CD4-positive, alpha-beta memory T cell (primary cell): ENCODE results near the gene SLC27A5. TPM values are rescaled to one million over a fixed set of nuclear protein-coding genes. Genes with fewer than 3 reads are reported as not detected.

Experiments used
- CTCF ChIA-PET: fragments of 350-600 bp; sonication (Branson Sonifier 250); formaldehyde crosslinking; loops from one replicate; lab custom pipeline; 2021; ENCODE audit warnings: inconsistent platforms; ENCODE audit not compliant: partially characterized antibody; lab: Charles Lee
- POLR2A ChIA-PET: fragments of 350-600 bp; sonication (Branson Sonifier 250); formaldehyde crosslinking; loops from one replicate; lab custom pipeline; 2021; ENCODE audit not compliant: partially characterized antibody; lab: Charles Lee
- DNase-seq, 5 donors: peaks; one replicate each; pipeline versions ENCODE4 v3.0.0 to v3.0.0-alpha.2; 2020 to 2022; ENCODE audit warnings: mixed read lengths in 1 of 5
- H3K27ac ChIP-seq: one replicate; pipeline ENCODE4 v1.7.0; 2013; ENCODE audit warnings: low read depth, low read length
- H3K27me3 ChIP-seq: 2 replicates; pipeline ENCODE4 v1.7.0; 2013; ENCODE audit warnings: mild to moderate bottlenecking, low read length, moderate library complexity; ENCODE audit not compliant: insufficient read depth
- H3K36me3 ChIP-seq: 2 replicates; pipeline ENCODE4 v1.7.0; 2013; ENCODE audit warnings: mild to moderate bottlenecking, low read length, moderate library complexity; ENCODE audit not compliant: insufficient read depth
- H3K4me1 ChIP-seq: 2 replicates; pipeline ENCODE4 v1.7.0; 2013; ENCODE audit warnings: mild to moderate bottlenecking, low read length, moderate library complexity; ENCODE audit not compliant: insufficient read depth
- H3K4me3 ChIP-seq, 2 donors: one replicate each; pipeline ENCODE4 v1.7.0; 2013; ENCODE audit warnings: low read length in 2 of 2, mild to moderate bottlenecking in 1 of 2
- H3K9me3 ChIP-seq, 2 donors: one replicate each; pipeline ENCODE4 v1.7.0; 2013; ENCODE audit warnings: low read length in 2 of 2, control low read depth in 1 of 2; ENCODE audit not compliant: control insufficient read depth in 1 of 2
- H3K27ac Mint-ChIP-seq, 7 donors: one replicate each; pipeline ENCODE4 v1.8.0; 2020 to 2021; ENCODE audit warnings: mixed read lengths in 7 of 7, mild to moderate bottlenecking in 6 of 7, inconsistent platforms in 3 of 7, moderate library complexity in 3 of 7
- H3K27me3 Mint-ChIP-seq, 2 donors: one replicate each; pipeline ENCODE4 v1.8.0; 2020 to 2021; ENCODE audit warnings: mixed read lengths in 2 of 2
- H3K36me3 Mint-ChIP-seq, 2 donors: one replicate each; pipeline ENCODE4 v1.8.0; 2020 to 2021; ENCODE audit warnings: mixed read lengths in 2 of 2, inconsistent platforms in 1 of 2, mild to moderate bottlenecking in 1 of 2
- H3K4me1 Mint-ChIP-seq, 4 donors: one replicate each; pipeline ENCODE4 v1.8.0; 2020 to 2021; ENCODE audit warnings: mixed read lengths in 4 of 4, mild to moderate bottlenecking in 1 of 4
- H3K4me3 Mint-ChIP-seq, 8 donors: one replicate each; pipeline ENCODE4 v1.8.0; 2020 to 2021; ENCODE audit warnings: mixed read lengths in 8 of 8, mild to moderate bottlenecking in 7 of 8, moderate library complexity in 6 of 8, inconsistent platforms in 3 of 8
- H3K9me3 Mint-ChIP-seq, 8 donors: one replicate each; pipeline ENCODE4 v1.8.0; 2020 to 2021; ENCODE audit warnings: mixed read lengths in 8 of 8, mild to moderate bottlenecking in 5 of 8, inconsistent platforms in 3 of 8, moderate library complexity in 1 of 8
- intact Hi-C: fragments of 100-400 bp; cut with micrococcal nuclease; formaldehyde crosslinking; loops from one replicate; pipeline ENCODE4 v1.15.1; 2023
- polyA plus RNA-seq, 2 donors: library from polyadenylated mRNA; unstranded; fragments of 300-500 nt; fragmentation: Illumina TruSeq; gene quantifications; one replicate each; pipeline ENCODE4 v1.2.3, GENCODE V29; 2021
- total RNA-seq, 2 experiments: library from RNA; stranded (reverse); gene quantifications; one replicate each; pipeline ENCODE4 v1.2.3, GENCODE V29; 2021

The SLC27A5 gene
- total and polyA plus RNA-seq, 4 experiments from 2014 or later, result 10.5 to 23.6 (median 14.1) TPM

GRCh38 chr19:58476498-58477015 is 35.2 kb downstream of the SLC27A5 start:
- POLR2A ChIA-PET, result interaction anchor here (1.0 to 1.9 kb wide), 6 partner anchors 20 to 114 kb away, joined by 3 to 11 read pairs (median 4); partner anchors contain the start of genes RPS5, SLC27A5, TRIM28 and ZNF324B
- intact Hi-C loops, result loop anchor here (1.0 to 5.0 kb wide), 7 partner anchors 23 to 249 kb away; partner anchors contain the start of genes ERVK3-1, MZF1, ZBTB45 and ZNF132
- DNase-seq, result no peak
- no peaks in the 10 kb centered on the region for H3K27me3 Mint-ChIP-seq
- peak overlapping the region; percentile 92 to 100 (median 99) for H3K27ac Mint-ChIP-seq
- peaks cover 4% of the 10 kb centered on the region for H3K36me3 ChIP-seq
- no peaks in the 10 kb centered on the region for H3K9me3 Mint-ChIP-seq
- peak overlapping the region; percentile 86 to 98 (median 96) for H3K4me3 Mint-ChIP-seq
- H3K9me3 ChIP-seq, result no peaks in the 10 kb centered on the region
- H3K4me1 ChIP-seq, result peaks cover 17% of the 10 kb centered on the region
- peaks cover 9 to 33% (median 19%) of the 10 kb centered on the region in 4 donors for H3K4me1 Mint-ChIP-seq
- H3K4me3 ChIP-seq, result peak overlapping the region; percentile 57 to 94
- CTCF ChIA-PET, result interaction anchor here (1.0 to 1.8 kb wide), 2 partner anchors 38 to 104 kb away, joined by 3 to 6 read pairs; no protein-coding TSS in a partner anchor
- peaks cover 4 to 24% of the 10 kb centered on the region in 2 donors for H3K36me3 Mint-ChIP-seq
- H3K27me3 ChIP-seq, result no peaks in the 10 kb centered on the region
- peak overlapping the region; percentile 90 for H3K27ac ChIP-seq

DNA sequence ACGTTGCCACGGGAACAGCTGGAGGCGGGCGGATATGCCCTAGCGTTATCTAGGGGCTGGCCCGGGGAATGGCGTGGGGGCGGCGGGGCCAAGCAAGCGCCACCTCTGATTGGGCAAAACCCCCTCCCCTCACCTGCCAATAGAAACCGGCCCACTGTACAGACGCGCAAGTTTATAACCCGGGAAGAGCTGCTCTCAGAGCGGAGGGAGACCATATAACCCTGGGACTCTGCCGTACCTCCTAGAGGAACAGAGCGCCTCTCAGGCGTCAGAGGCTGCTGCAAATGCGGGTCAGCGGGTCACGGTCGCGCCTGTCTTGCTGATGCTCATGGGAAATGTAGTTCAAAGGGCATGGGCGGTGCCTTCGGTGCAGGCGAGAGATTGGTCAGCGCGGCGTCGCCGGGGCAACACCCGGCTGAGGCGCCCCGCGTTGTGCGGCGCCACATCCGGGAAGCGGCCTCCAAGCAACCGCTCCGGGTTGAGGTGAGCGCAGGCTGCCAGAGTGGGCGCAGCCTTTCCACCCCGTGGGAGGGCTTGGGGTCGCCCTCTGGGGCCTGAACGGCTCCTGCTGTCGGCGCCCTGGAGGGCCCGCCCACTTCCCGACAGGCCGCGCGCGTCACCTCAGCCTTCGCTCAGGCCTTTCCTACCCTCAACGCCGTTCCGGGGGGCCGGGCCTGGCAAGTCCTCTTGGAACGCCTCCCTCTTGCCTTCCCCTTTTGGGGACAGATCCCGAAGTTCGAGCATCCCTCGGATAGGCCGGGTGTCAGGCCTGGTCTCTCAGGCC is 35.9 kb downstream of the SLC27A5 start, which contains the start of gene ZNF446:
Gene ZNF446, plus strand, starts transcription at position 639 of the 784 bp plus-strand sequence. CDS start 867 bp downstream, outside the sequence.
- Mint-ChIP-seq H3K36me3 (peaks cover 4 to 21% of the 10 kb centered on the region in 2 donors), H3K9me3 (no peaks in the 10 kb centered on the region), H3K27me3 (no peaks in the 10 kb centered on the region), H3K4me3 (peak within 1 kb of the TSS; percentile 91 to 98 (median 96)), H3K4me1 (peaks cover 9 to 33% (median 19%) of the 10 kb centered on the region in 4 donors), H3K27ac (peak within 1 kb of the TSS; percentile 97 to 100 (median 99))
- intact Hi-C loops, result loop anchor here (1.0 to 5.0 kb wide), 13 partner anchors 10 to 293 kb away; partner anchors contain the start of genes ERVK3-1, MZF1, ZBTB45 and ZNF132
- Histone ChIP-seq H3K4me1 (peaks cover 17% of the 10 kb centered on the region), H3K36me3 (peaks cover 5% of the 10 kb centered on the region), H3K27ac (peak within 1 kb of the TSS; percentile 90), H3K4me3 (peak within 1 kb of the TSS; percentile 69 to 94), H3K27me3 (no peaks in the 10 kb centered on the region), H3K9me3 (no peaks in the 10 kb centered on the region)
- ChIA-PET CTCF (interaction anchor here (1.0 to 1.8 kb wide), 2 partner anchors 44 to 105 kb away, joined by 3 to 6 read pairs; no protein-coding TSS in a partner anchor), POLR2A (interaction anchor here (0.6 to 2.0 kb wide), 16 partner anchors 8 to 293 kb away, joined by 3 to 11 read pairs (median 5); partner anchors contain the start of genes CHMP2A, RPS5, SLC27A5 and TRIM28)
- peak; percentile 96 to 99 (median 97) for DNase-seq

DNA sequence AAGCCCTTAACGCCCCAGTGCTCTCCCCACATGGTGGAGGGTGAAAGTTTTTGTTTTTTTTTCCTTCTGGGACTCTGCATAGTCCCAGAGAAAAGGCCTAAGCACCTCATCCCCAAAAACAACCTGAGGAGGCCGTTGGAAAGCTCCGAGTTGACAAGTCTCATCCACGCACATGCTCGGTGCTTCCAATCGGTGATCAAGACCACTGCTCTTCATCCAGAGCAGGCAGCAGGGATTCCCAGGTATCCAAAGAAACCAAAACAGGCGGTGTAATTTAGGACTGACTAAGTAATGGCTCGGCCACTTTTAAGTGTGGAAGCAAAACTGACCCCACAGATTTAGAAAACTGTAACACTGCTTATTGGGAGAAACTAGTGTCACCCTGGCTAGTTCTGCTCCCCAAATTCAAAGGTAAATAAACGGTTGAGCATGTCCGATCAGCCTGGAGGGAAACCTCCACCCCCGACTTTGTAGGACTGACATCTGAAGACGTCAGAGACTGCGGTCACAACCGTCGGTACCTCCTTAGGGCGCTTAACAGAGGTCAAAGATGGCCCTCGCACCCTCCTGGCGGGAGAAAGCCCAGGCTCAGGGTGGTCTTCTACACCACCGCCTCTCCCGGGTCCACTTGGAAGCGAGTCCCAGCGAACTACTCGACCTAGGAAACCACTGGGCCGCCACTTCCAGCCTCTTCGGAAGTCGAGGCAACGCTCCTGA is 36.6 kb downstream of the SLC27A5 start:
- H3K4me1 ChIP-seq, result peaks cover 17% of the 10 kb centered on the region
- POLR2A ChIA-PET, result interaction anchor here (0.6 to 2.0 kb wide), 13 partner anchors 8 to 292 kb away, joined by 3 to 11 read pairs (median 5); partner anchors contain the start of genes CHMP2A, RPS5, TRIM28 and ZBTB45
- H3K4me1 Mint-ChIP-seq, result peaks cover 9 to 33% (median 19%) of the 10 kb centered on the region in 4 donors
- no peaks in the 10 kb centered on the region for H3K9me3 Mint-ChIP-seq
- H3K4me3 Mint-ChIP-seq, result peak overlapping the region; percentile 91 to 98 (median 96)
- CTCF ChIA-PET, result interaction anchor here (1.0 to 1.8 kb wide), 2 partner anchors 45 to 106 kb away, joined by 3 to 6 read pairs; no protein-coding TSS in a partner anchor
- peak overlapping the region; percentile 90 for H3K27ac ChIP-seq
- H3K36me3 ChIP-seq, result peaks cover 8% of the 10 kb centered on the region
- DNase-seq, result no peak
- peak overlapping the region; percentile 97 to 100 (median 99) for H3K27ac Mint-ChIP-seq
- H3K9me3 ChIP-seq, result no peaks in the 10 kb centered on the region
- peak overlapping the region; percentile 69 to 94 for H3K4me3 ChIP-seq
- no peaks in the 10 kb centered on the region for H3K27me3 ChIP-seq
- H3K27me3 Mint-ChIP-seq, result no peaks in the 10 kb centered on the region
- peaks cover 4 to 24% of the 10 kb centered on the region in 2 donors for H3K36me3 Mint-ChIP-seq
- intact Hi-C loops, result loop anchor here (1.0 to 5.0 kb wide), 8 partner anchors 9 to 292 kb away; partner anchors contain the start of genes ZBTB45, ZNF274, ZNF324B and ZNF544

- ChIA-PET CTCF (no interaction called here), POLR2A (interaction anchor here (1.4 to 2.0 kb wide), 5 partner anchors 8 to 81 kb away, joined by 3 to 8 read pairs (median 6); partner anchors contain the start of genes CHMP2A, ZNF132, ZNF324 and ZNF324B)
- peaks cover 17% of the 10 kb centered on the region for H3K4me1 ChIP-seq
- intact Hi-C loops, result loop anchor here (2.0 kb wide), 1 partner anchor 292 kb away; the partner anchor contains the start of gene ZNF274
- Mint-ChIP-seq H3K27ac (peak overlapping the region; percentile 75 to 100 (median 99)), H3K4me3 (peak overlapping the region in 6 of 8 donors; percentile 20 to 92 (median 46)), H3K27me3 (no peaks in the 10 kb centered on the region), H3K36me3 (peaks cover 4 to 26% of the 10 kb centered on the region in 2 donors), H3K9me3 (no peaks in the 10 kb centered on the region), H3K4me1 (peaks cover 9 to 33% (median 19%) of the 10 kb centered on the region in 4 donors)
- H3K36me3 ChIP-seq, result peaks cover 8% of the 10 kb centered on the region
- H3K4me3 ChIP-seq, result no peak overlapping the region
- H3K27me3 ChIP-seq, result no peaks in the 10 kb centered on the region
- H3K9me3 ChIP-seq, result no peaks in the 10 kb centered on the region
- H3K27ac ChIP-seq, result peak overlapping the region; percentile 90
- no peak for DNase-seq
Measured at GRCh38 chr19:58474291-58474996, 37.3 kb downstream of the SLC27A5 start.

- intact Hi-C loops, result loop anchor here (2.0 kb wide), 1 partner anchor 291 kb away; the partner anchor contains the start of gene ZNF274
- Histone ChIP-seq H3K9me3 (no peaks in the 10 kb centered on the region), H3K36me3 (peaks cover 8% of the 10 kb centered on the region), H3K27ac (no peak overlapping the region), H3K27me3 (no peaks in the 10 kb centered on the region), H3K4me1 (peaks cover 17% of the 10 kb centered on the region), H3K4me3 (no peak overlapping the region)
- DNase-seq, result no peak
- H3K36me3 Mint-ChIP-seq, result peaks cover 4 to 21% of the 10 kb centered on the region in 2 donors
- peaks cover 10 to 38% (median 20%) of the 10 kb centered on the region in 4 donors for H3K4me1 Mint-ChIP-seq
- H3K27me3 Mint-ChIP-seq, result no peaks in the 10 kb centered on the region
- H3K9me3 Mint-ChIP-seq, result no peaks in the 10 kb centered on the region
- ChIA-PET POLR2A (no interaction called here), CTCF (no interaction called here)
- H3K27ac Mint-ChIP-seq, result peak overlapping the region in 6 of 7 donors; percentile 75 to 100 (median 94)
- peak overlapping the region in 3 of 8 donors; percentile 26 to 43 (median 36) for H3K4me3 Mint-ChIP-seq
Measured at GRCh38 chr19:58473775-58474174, 38.0 kb downstream of the SLC27A5 start.

DNA sequence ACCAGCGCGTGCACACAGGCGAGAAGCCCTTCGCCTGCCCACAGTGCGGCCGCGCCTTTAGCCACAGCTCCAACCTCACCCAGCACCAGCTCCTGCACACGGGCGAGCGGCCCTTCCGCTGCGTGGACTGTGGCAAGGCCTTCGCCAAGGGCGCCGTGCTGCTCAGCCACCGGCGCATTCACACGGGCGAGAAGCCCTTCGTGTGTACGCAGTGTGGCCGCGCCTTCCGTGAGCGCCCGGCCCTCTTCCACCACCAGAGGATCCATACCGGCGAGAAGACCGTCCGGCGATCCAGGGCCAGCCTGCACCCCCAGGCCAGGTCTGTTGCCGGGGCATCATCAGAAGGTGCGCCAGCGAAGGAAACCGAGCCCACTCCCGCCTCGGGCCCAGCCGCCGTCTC is 40.1 kb downstream of the SLC27A5 start:
- Mint-ChIP-seq H3K4me1 (peaks cover 16 to 47% (median 32%) of the 10 kb centered on the region in 4 donors), H3K4me3 (peak overlapping the region in 1 of 8 donors; percentile 36), H3K9me3 (no peaks in the 10 kb centered on the region), H3K27ac (peak overlapping the region in 1 of 7 donors; percentile 15), H3K27me3 (no peaks in the 10 kb centered on the region), H3K36me3 (peaks cover 4 to 30% of the 10 kb centered on the region in 2 donors)
- Histone ChIP-seq H3K9me3 (no peaks in the 10 kb centered on the region), H3K36me3 (peaks cover 8% of the 10 kb centered on the region), H3K4me1 (peaks cover 28% of the 10 kb centered on the region), H3K4me3 (no peak overlapping the region), H3K27ac (no peak overlapping the region), H3K27me3 (no peaks in the 10 kb centered on the region)
- intact Hi-C loops, result no loop called here
- POLR2A ChIA-PET, result no interaction called here
- CTCF ChIA-PET, result no interaction called here
- DNase-seq, result no peak
